Keratinocyte (primary cell): Measurements from ENCODE around the gene ECSCR.

Source experiments
- EZH2 ChIP-seq: IDR thresholded peaks from one replicate; pipeline ENCODE4 v1.6.1; 2012; ENCODE audit warnings: inconsistent platforms, mild to moderate bottlenecking, low read length, moderate library complexity
- TF ChIP-seq, protein P1 (sequence below), 3 experiments: IDR thresholded peaks in 1 of 3; conservative IDR thresholded peaks in 1 of 3; optimal IDR thresholded peaks in 1 of 3; 2 replicates in 2 of 3; 3 replicates in 1 of 3; pipeline versions ENCODE3 to v1.5.1; 2011; ENCODE audit warnings: low read length in 3 of 3, mild to moderate bottlenecking in 3 of 3, moderate library complexity in 2 of 3, control low read depth in 1 of 3, inconsistent platforms in 1 of 3; ENCODE audit not compliant: insufficient read depth in 2 of 3; ENCODE audit errors: extremely low read depth in 1 of 3

DNA sequence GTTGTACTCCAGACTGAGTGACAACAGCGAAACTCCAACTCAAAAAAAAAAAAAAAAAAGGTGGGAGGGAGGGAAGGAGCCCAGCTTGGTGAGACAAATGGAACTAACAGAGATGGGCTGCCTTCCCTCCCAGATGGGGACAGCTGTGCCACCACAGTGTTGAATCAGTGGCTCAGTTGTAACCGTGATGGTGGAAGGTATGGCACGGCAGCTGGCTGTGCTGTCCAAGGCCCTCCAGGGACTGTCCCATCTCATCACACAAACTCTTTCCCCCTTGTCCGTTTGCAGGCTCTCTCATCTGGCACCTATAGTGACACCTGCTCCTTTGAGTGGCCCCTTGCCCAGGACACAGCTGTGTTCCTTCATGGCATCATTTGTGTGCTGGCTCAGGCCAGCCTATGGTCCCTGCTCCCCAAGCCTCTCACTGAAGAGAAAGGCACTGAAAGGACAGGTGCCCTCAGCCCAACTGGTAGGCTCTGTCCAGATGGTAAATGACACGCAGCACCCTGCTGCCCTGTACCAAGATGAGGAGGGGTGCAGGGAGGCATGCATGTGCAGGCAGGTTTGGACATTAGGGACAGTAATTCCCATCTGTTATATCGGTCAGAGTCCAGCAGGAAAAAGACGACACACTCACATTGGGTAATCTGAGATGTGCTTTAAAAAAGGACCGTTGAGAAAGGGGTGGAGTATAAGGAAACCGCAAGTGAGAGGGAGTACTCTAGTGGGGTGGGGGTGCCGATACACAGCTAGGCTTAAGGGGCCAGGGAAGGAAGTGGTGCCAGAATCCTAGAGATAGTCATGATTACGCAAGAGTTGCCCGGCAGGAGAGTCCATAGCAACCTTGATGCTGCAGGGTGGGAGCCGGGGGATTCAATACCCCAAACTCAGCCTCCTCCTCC, 12.6 kb upstream of the ECSCR start:
- TF ChIP-seq, protein P1, sequence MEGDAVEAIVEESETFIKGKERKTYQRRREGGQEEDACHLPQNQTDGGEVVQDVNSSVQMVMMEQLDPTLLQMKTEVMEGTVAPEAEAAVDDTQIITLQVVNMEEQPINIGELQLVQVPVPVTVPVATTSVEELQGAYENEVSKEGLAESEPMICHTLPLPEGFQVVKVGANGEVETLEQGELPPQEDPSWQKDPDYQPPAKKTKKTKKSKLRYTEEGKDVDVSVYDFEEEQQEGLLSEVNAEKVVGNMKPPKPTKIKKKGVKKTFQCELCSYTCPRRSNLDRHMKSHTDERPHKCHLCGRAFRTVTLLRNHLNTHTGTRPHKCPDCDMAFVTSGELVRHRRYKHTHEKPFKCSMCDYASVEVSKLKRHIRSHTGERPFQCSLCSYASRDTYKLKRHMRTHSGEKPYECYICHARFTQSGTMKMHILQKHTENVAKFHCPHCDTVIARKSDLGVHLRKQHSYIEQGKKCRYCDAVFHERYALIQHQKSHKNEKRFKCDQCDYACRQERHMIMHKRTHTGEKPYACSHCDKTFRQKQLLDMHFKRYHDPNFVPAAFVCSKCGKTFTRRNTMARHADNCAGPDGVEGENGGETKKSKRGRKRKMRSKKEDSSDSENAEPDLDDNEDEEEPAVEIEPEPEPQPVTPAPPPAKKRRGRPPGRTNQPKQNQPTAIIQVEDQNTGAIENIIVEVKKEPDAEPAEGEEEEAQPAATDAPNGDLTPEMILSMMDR (optimal IDR thresholded peaks at IDR 0.05 in 1 of 3, IDR thresholded peaks at IDR 0.05 in 1 of 3, conservative IDR thresholded peaks at IDR 0.05 in 1 of 3; ENCODE audit: extremely low read depth in 1 of 3, insufficient read depth in 2 of 3, low read length in 3 of 3): no peak
- no peak for TF ChIP-seq EZH2
